Breast epithelium (tissue), 4 donors: ENCODE results near the gene AFAP1. TPM values are rescaled to one million over a fixed set of nuclear protein-coding genes. Genes with fewer than 3 reads are reported as not detected.

Experiments
- DNase-seq, 2 donors: peaks; one replicate each; pipeline ENCODE4 v3.0.0-alpha.2; 2019; ENCODE audit warnings: low spot score in 2 of 2
- H3K27ac ChIP-seq, 2 donors: fragments of 200-600 bp; sonication (generic) in 1 of 2; one replicate each; pipeline ENCODE4 v1.5.1; 2016 to 2019; ENCODE audit warnings: mild to moderate bottlenecking in 1 of 2
- H3K27me3 ChIP-seq, 2 donors: fragments of 200-600 bp; sonication (generic) in 1 of 2; one replicate each; pipeline versions ENCODE4 v1.5.1 to v1.6.0; 2017 to 2019; ENCODE audit warnings: control low read depth in 1 of 2, mild to moderate bottlenecking in 1 of 2
- H3K36me3 ChIP-seq: fragments of 200-600 bp; one replicate; pipeline ENCODE4 v1.5.1; 2019
- H3K4me1 ChIP-seq, 2 donors: fragments of 200-600 bp; sonication (generic); one replicate each; pipeline ENCODE4 v1.5.1; 2016 to 2019; ENCODE audit warnings: control low read depth in 1 of 2
- H3K4me3 ChIP-seq, 3 donors: fragments of 200-600 bp; sonication (generic); 1 replicate in 2 of 3; 2 replicates in 1 of 3; pipeline ENCODE4 v1.5.1; 2016 to 2019; ENCODE audit warnings: mild to moderate bottlenecking in 3 of 3, moderate library complexity in 2 of 3
- H3K9me3 ChIP-seq, 2 donors: fragments of 200-600 bp; sonication (generic) in 1 of 2; one replicate each; pipeline ENCODE4 v1.5.1; 2016 to 2019; ENCODE audit warnings: control low read depth in 1 of 2
- CTCF ChIP-seq, 3 donors: fragments of 450-650 bp; IDR thresholded peaks; one replicate each; pipeline ENCODE4 v1.5.1; 2016 to 2017; ENCODE audit warnings: antibody characterized with exemption in 3 of 3, mild to moderate bottlenecking in 3 of 3, moderate library complexity in 3 of 3
- POLR2A ChIP-seq: fragments of 450-650 bp; IDR thresholded peaks from one replicate; pipeline ENCODE4 v1.6.1; 2016; ENCODE audit warnings: antibody characterized with exemption, mild to moderate bottlenecking, moderate library complexity
- POLR2AphosphoS5 ChIP-seq, 3 donors: sonication (generic); formaldehyde crosslinking; IDR thresholded peaks; one replicate each; pipeline ENCODE4 v1.6.1; 2017; ENCODE audit warnings: antibody characterized with exemption in 3 of 3
- intact Hi-C: fragments of 100-400 bp; cut with DNase I; formaldehyde crosslinking; loops from one replicate; pipeline ENCODE4 v1.15.1; 2023; ENCODE audit warnings: low total_unique reads
- total RNA-seq, 3 donors: library from RNA; depleted of rRNA; stranded (reverse); fragments of >200 nt; gene quantifications; one replicate each; pipeline ENCODE4 v1.1.0, GENCODE V29; 2016

AFAP1 gene
- total RNA-seq, 3 donors from 2014 or later = 14.5 to 21.6 (median 16.6) TPM

- intact Hi-C loops = no loop called here
- DNase-seq = no peak
- no peaks in the 10 kb centered on the region for H3K27me3 ChIP-seq
- TF ChIP-seq POLR2A (no peak), POLR2AphosphoS5 (IDR thresholded peaks at IDR 0.05) (no peak), CTCF (IDR thresholded peaks at IDR 0.05) (no peak)
- no peaks in the 10 kb centered on the region for H3K9me3 ChIP-seq
- peaks cover 0 to 7% of the 10 kb centered on the region in 2 donors for H3K4me1 ChIP-seq
- H3K4me3 ChIP-seq = no peak overlapping the region
- H3K36me3 ChIP-seq = no peaks in the 10 kb centered on the region
- H3K27ac ChIP-seq = peak overlapping the region; percentile 58 to 86
These were observed 20.5 kb upstream of the AFAP1 start for GRCh38 chr4:7960017-7960789.

GRCh38 chr4:7959078-7959477, 19.4 kb upstream of the AFAP1 start:
- no peak for DNase-seq
- no peaks in the 10 kb centered on the region for H3K36me3 ChIP-seq
- peaks cover 0 to 7% of the 10 kb centered on the region in 2 donors for H3K4me1 ChIP-seq
- H3K27me3 ChIP-seq = no peaks in the 10 kb centered on the region
- H3K4me3 ChIP-seq = no peak overlapping the region
- intact Hi-C loops = no loop called here
- no peak overlapping the region for H3K27ac ChIP-seq
- TF ChIP-seq POLR2AphosphoS5 (IDR thresholded peaks at IDR 0.05) (no peak), POLR2A (no peak), CTCF (IDR thresholded peaks at IDR 0.05) (no peak)
- H3K9me3 ChIP-seq = no peaks in the 10 kb centered on the region

DNA sequence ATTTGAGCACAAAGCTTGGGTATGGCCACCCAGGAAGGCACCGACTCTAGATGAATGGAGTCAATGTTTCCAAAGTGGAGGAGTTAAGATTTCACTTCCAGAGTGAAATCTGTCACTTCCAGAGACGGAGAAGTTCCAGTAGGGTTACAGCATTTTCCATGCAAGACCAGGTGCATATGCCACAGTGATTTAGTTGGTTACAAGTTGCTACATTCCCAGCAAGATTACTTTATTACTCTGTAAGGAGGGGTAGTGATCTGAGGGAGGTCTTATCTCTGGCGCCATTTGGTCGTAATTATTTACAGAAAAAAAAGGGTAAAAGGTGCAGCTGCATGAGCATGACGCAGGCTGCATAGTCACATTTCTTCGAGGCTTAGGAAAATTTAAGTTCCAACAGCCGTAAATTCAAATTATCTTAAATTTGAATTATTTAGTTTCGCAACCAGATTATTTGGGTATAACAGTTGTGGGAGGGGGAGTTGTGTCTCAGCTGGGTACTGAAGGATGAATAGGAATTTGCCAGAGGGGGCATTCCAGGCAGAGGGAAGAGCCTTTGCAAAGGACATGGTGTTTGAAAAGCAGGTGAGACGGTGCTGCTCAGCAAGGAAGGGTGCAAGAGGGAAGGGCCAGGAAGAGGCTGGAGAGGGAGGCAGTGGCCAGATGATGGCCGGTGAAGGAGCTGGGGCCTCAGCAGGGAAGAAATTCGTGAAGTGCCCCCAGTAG, 17.4 kb upstream of the AFAP1 start:
- Histone ChIP-seq H3K36me3 (no peaks in the 10 kb centered on the region), H3K27ac (peak overlapping the region in 1 of 2 donors; percentile 28), H3K27me3 (no peaks in the 10 kb centered on the region), H3K4me1 (peaks cover 0 to 7% of the 10 kb centered on the region in 2 donors), H3K9me3 (no peaks in the 10 kb centered on the region), H3K4me3 (no peak overlapping the region)
- no peak for TF ChIP-seq POLR2AphosphoS5 (IDR thresholded peaks at IDR 0.05)
- no peak for TF ChIP-seq POLR2A
- TF ChIP-seq CTCF (IDR thresholded peaks at IDR 0.05) = no peak
- intact Hi-C loops = no loop called here
- no peak for DNase-seq

- H3K36me3 ChIP-seq = no peaks in the 10 kb centered on the region
- DNase-seq = no peak
- intact Hi-C loops = no loop called here
- H3K9me3 ChIP-seq = no peaks in the 10 kb centered on the region
- H3K27me3 ChIP-seq = no peaks in the 10 kb centered on the region
- H3K4me1 ChIP-seq = peaks cover 0 to 7% of the 10 kb centered on the region in 2 donors
- TF ChIP-seq POLR2AphosphoS5 (IDR thresholded peaks at IDR 0.05) (peak in 1 of 3 donors; percentile 39), CTCF (IDR thresholded peaks at IDR 0.05) (no peak)
- H3K27ac ChIP-seq = peak overlapping the region; percentile 21 to 28
- no peak overlapping the region for H3K4me3 ChIP-seq
These were observed 16.7 kb upstream of the AFAP1 start for GRCh38 chr4:7956270-7956808.

GRCh38 chr4:7955393-7955792, 15.7 kb upstream of the AFAP1 start:
- no peaks in the 10 kb centered on the region for H3K36me3 ChIP-seq
- intact Hi-C loops = no loop called here
- H3K9me3 ChIP-seq = no peaks in the 10 kb centered on the region

More at GRCh38 chr4:7955393-7955792, 15.7 kb upstream of the AFAP1 start:
- no peak for TF ChIP-seq POLR2AphosphoS5 (IDR thresholded peaks at IDR 0.05)
- TF ChIP-seq CTCF (IDR thresholded peaks at IDR 0.05) = no peak
- no peak for TF ChIP-seq POLR2A
- H3K27ac ChIP-seq = no peak overlapping the region
- no peak overlapping the region for H3K4me3 ChIP-seq
- no peak for DNase-seq
- H3K4me1 ChIP-seq = no peaks in the 10 kb centered on the region
- no peaks in the 10 kb centered on the region for H3K27me3 ChIP-seq
